Measurements from ENCODE around the gene ZSCAN25.

Gene ZSCAN25

GRCh38 chr7:99588868-99589267, 27.9 kb upstream of the ZSCAN25 start:
- Histone ChIP-seq H3K4me3 (no peak overlapping the region), H3K27ac (no peak overlapping the region), H3K9ac (ENCODE audit: insufficient read length) (no peak overlapping the region), H3K9me3 (ENCODE audit: low read depth, low read length) (no peaks in the 10 kb centered on the region), H3K36me3 (ENCODE audit: insufficient read depth, low read length) (no peaks in the 10 kb centered on the region)
- no peak for TF ChIP-seq POLR2AphosphoS5 (IDR thresholded peaks at IDR 0.05; ENCODE audit: borderline replicate concordance, low read depth, low read length)
- DNase-seq (ENCODE audit: low read depth, low spot score) = no peak

- Histone ChIP-seq H3K4me3 (no peak overlapping the region), H3K9me3 (ENCODE audit: low read depth, low read length) (no peaks in the 10 kb centered on the region), H3K9ac (ENCODE audit: insufficient read length) (no peak overlapping the region), H3K36me3 (ENCODE audit: insufficient read depth, low read length) (no peaks in the 10 kb centered on the region), H3K27ac (no peak overlapping the region)
- no peak for DNase-seq (ENCODE audit: low read depth, low spot score)
- TF ChIP-seq POLR2AphosphoS5 (IDR thresholded peaks at IDR 0.05; ENCODE audit: borderline replicate concordance, low read depth, low read length) = no peak
- no peak for TF ChIP-seq EZH2 (IDR thresholded peaks at IDR 0.05)
- no peak for TF ChIP-seq FOXP2 (optimal IDR thresholded peaks at IDR 0.05; ENCODE audit: control extremely low read depth, extremely low read length, insufficient read depth)
Observed at GRCh38 chr7:99594948-99595745, 21.6 kb upstream of the ZSCAN25 start.

DNA sequence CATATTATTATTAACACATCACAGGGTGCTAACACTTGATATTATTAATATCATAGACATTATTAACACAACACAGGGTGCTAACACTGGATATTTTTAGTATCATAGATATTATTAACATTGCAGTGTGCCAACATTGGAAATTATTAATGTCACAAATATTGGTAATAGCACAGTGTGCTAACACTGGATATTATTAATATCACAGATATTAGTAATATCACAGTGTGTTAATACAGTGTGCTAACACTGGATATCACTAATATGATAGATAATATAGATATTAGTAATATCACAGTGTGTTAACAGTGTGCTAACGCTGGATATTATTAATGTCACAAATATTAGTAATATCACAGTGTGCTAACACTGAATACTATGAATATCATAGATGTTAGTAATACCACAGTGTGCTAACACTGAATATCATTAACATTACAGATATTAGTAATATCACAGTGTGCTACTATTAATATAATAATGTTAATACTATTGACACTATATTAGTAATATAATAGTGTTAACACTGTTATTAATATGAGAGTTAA, 20.3 kb upstream of the ZSCAN25 start:
- H3K9ac ChIP-seq (ENCODE audit: insufficient read length) = no peak overlapping the region
- H3K4me3 ChIP-seq = no peak overlapping the region
- no peak overlapping the region for H3K27ac ChIP-seq
- no peaks in the 10 kb centered on the region for H3K36me3 ChIP-seq (ENCODE audit: insufficient read depth, low read length)
- TF ChIP-seq POLR2AphosphoS5 (IDR thresholded peaks at IDR 0.05; ENCODE audit: borderline replicate concordance, low read depth, low read length) (no peak), FOXP2 (optimal IDR thresholded peaks at IDR 0.05; ENCODE audit: control extremely low read depth, extremely low read length, insufficient read depth) (no peak), EZH2 (IDR thresholded peaks at IDR 0.05) (no peak)
- no peaks in the 10 kb centered on the region for H3K9me3 ChIP-seq (ENCODE audit: low read depth, low read length)
- DNase-seq (ENCODE audit: low read depth, low spot score) = no peak

GRCh38 chr7:99597762-99598501, 18.8 kb upstream of the ZSCAN25 start, which contains the start of gene TMEM225B:
TSS of gene TMEM225B (plus strand) at chr7:99598267. CDS start at chr7:99604389, 6,122 bp downstream.
- TF ChIP-seq POLR2AphosphoS5 (IDR thresholded peaks at IDR 0.05; ENCODE audit: borderline replicate concordance, low read depth, low read length) (no peak), FOXP2 (optimal IDR thresholded peaks at IDR 0.05; ENCODE audit: control extremely low read depth, extremely low read length, insufficient read depth) (no peak), EZH2 (IDR thresholded peaks at IDR 0.05) (no peak)
- no peak within 1 kb of the TSS for H3K9ac ChIP-seq (ENCODE audit: insufficient read length)
- no peaks in the 10 kb centered on the region for H3K9me3 ChIP-seq (ENCODE audit: low read depth, low read length)
- no peak within 1 kb of the TSS for H3K4me3 ChIP-seq
- no peak within 1 kb of the TSS for H3K27ac ChIP-seq
- DNase-seq (ENCODE audit: low read depth, low spot score) = no peak
- H3K36me3 ChIP-seq (ENCODE audit: insufficient read depth, low read length) = no peaks in the 10 kb centered on the region

DNA sequence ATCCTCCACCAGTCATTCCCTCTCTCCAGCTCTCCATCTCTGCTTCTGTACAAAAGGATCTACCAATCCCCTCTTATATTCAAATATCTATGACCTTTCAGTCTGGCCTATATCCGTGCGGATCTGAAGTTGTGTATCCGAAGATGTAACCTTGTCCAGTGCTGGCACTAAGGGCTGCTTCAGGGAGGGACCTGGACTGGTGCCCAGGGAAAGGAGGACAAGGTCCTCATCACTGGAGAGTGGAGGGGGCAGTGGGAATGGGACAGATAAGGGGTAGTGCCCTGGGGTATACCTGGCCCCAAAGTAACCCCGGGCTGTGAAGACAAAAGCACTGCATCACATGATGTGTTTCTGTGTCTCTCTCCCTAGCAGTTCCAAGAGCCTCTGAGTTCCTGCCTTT, 16.9 kb upstream of the ZSCAN25 start:
- no peak for DNase-seq (ENCODE audit: low read depth, low spot score)
- Histone ChIP-seq H3K4me3 (no peak overlapping the region), H3K36me3 (ENCODE audit: insufficient read depth, low read length) (no peaks in the 10 kb centered on the region), H3K9ac (ENCODE audit: insufficient read length) (no peak overlapping the region), H3K9me3 (ENCODE audit: low read depth, low read length) (no peaks in the 10 kb centered on the region), H3K27ac (no peak overlapping the region)
- TF ChIP-seq FOXP2 (optimal IDR thresholded peaks at IDR 0.05; ENCODE audit: control extremely low read depth, extremely low read length, insufficient read depth) (no peak), POLR2AphosphoS5 (IDR thresholded peaks at IDR 0.05; ENCODE audit: borderline replicate concordance, low read depth, low read length) (no peak), EZH2 (IDR thresholded peaks at IDR 0.05) (no peak)

- no peak overlapping the region for H3K9ac ChIP-seq (ENCODE audit: insufficient read length)
- no peak overlapping the region for H3K27ac ChIP-seq
- no peaks in the 10 kb centered on the region for H3K9me3 ChIP-seq (ENCODE audit: low read depth, low read length)
- H3K36me3 ChIP-seq (ENCODE audit: insufficient read depth, low read length) = no peaks in the 10 kb centered on the region
- TF ChIP-seq EZH2 (IDR thresholded peaks at IDR 0.05) = no peak
- no peak for DNase-seq (ENCODE audit: low read depth, low spot score)
- H3K4me3 ChIP-seq = no peak overlapping the region
Observed at GRCh38 chr7:99601656-99602310, 15.0 kb upstream of the ZSCAN25 start.

DNA sequence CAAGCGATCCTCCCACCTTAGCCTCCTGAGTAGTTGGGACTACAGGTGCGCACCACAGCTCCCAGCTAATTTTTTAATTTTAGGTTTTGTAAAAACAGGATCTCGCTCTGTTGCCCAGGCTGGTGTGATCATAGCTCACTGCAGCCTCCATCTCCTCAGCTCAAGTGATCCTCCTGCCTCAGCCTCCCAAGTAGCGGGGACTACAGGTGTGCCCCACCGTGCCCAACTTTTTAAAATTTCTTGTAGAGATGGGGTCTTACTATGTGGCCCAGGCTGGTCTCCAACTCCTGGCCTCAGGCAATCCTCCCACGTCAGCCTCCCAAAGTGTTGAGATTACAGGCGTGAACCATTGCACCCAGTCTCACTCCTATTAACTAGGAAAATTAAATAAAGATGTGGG, 11.2 kb upstream of the ZSCAN25 start:
- no peaks in the 10 kb centered on the region for H3K9me3 ChIP-seq (ENCODE audit: low read depth, low read length)
- H3K27ac ChIP-seq = no peak overlapping the region
- DNase-seq (ENCODE audit: low read depth, low spot score) = no peak
- TF ChIP-seq POLR2AphosphoS5 (IDR thresholded peaks at IDR 0.05; ENCODE audit: borderline replicate concordance, low read depth, low read length) (no peak), EZH2 (IDR thresholded peaks at IDR 0.05) (no peak), FOXP2 (optimal IDR thresholded peaks at IDR 0.05; ENCODE audit: control extremely low read depth, extremely low read length, insufficient read depth) (no peak)
- H3K36me3 ChIP-seq (ENCODE audit: insufficient read depth, low read length) = no peaks in the 10 kb centered on the region
- H3K9ac ChIP-seq (ENCODE audit: insufficient read length) = no peak overlapping the region
- H3K4me3 ChIP-seq = no peak overlapping the region

DNA sequence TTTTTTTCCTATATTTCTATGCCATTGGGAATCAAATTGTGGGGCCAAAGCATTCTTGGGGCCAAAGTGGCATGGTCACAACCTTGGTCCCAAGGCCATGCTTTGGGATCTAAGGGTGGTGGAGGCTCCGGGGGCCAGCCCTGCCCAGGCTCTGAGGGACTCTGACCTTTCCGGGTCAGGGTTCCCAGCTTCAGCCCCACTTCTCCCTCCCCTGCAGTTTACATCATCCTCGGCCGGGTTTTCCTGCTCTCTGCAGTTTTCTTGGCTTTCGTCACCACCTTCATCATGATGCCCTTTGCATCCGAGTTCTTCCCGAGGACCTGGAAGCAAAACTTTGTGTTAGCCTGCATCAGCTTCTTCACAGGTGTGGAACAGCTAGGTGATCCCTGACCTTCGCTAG, 10.2 kb upstream of the ZSCAN25 start:
- Histone ChIP-seq H3K36me3 (ENCODE audit: insufficient read depth, low read length) (no peaks in the 10 kb centered on the region), H3K27ac (no peak overlapping the region), H3K9ac (ENCODE audit: insufficient read length) (no peak overlapping the region), H3K4me3 (no peak overlapping the region), H3K9me3 (ENCODE audit: low read depth, low read length) (no peaks in the 10 kb centered on the region)
- no peak for TF ChIP-seq FOXP2 (optimal IDR thresholded peaks at IDR 0.05; ENCODE audit: control extremely low read depth, extremely low read length, insufficient read depth)
- TF ChIP-seq POLR2AphosphoS5 (IDR thresholded peaks at IDR 0.05; ENCODE audit: borderline replicate concordance, low read depth, low read length) = no peak
- no peak for TF ChIP-seq EZH2 (IDR thresholded peaks at IDR 0.05)
- DNase-seq (ENCODE audit: low read depth, low spot score) = no peak

Data from SK-N-MC (cell line).